ENCODE measurements around the gene GNS. TPM values are rescaled to one million over a fixed set of nuclear protein-coding genes. Genes with fewer than 3 reads are reported as not detected.

GNS gene
- polyA plus RNA-seq, 5 donors, result 60.6 to 104 (median 91.7) TPM

- DNase-seq, result no peak
Observed at GRCh38 chr12:64742416-64742815, 16.8 kb downstream of the GNS start.

DNA sequence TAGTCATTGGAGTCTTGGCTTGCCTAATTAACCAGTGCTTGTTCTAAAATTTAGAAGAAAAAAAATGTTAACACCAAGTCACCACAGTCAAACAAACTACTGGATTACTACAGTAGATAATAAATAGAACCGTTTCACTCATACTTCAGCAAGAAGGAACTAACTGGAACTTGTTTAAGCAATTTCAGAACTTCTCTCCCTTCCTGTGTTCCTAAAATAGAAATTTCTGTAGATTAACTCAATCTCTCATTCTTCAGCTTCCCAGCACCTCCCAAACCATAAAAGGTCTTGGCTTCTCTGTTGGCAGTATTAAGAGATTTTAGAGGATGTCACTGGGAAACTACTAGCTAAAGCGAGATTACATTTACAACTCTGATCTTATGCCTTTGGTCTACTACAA, 18.6 kb downstream of the GNS start:
- no peak for DNase-seq

DNA sequence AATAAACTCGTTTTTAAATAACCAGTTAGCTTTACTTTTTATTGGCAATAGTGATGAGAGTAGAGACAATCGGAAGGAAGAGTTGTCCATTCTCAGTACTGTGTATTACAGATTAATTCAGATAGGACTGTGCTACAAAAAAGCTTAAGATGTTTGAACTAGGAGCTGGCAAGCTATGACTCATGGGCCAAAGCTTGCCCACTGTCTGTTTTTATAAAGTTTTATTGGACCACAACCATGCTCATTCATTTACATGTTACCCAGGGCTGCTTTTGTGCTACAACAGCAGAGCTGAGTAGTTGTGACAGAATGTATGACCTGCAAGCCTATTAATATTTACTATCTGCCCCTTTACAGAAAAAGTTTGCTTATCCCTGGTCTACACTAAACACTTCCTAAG, 19.4 kb downstream of the GNS start:
- no peak for DNase-seq

GRCh38 chr12:64737539-64737938, 21.7 kb downstream of the GNS start:
- no peak for DNase-seq

DNA sequence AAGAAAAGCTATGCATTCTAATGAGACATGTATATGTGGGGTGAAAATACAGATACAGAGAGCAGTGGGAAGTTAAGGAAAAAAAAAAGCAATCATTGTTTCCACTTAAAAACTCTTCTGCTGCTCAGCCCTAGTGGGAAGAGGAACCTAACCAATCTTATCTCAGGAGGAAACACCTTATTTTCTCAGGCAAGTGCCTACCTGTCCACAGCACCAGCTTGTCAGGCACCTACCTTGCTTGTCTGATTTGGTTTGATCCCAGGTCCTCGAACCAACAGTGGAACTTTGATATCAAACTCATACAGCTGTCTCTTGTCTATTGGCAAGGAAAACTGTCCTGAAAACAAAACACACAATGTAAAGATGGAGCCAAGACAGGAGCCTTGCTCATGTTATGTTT, 22.4 kb downstream of the GNS start:
- no peak for DNase-seq

- DNase-seq, result no peak
Observed at GRCh38 chr12:64735442-64735841, 23.8 kb downstream of the GNS start.

DNA sequence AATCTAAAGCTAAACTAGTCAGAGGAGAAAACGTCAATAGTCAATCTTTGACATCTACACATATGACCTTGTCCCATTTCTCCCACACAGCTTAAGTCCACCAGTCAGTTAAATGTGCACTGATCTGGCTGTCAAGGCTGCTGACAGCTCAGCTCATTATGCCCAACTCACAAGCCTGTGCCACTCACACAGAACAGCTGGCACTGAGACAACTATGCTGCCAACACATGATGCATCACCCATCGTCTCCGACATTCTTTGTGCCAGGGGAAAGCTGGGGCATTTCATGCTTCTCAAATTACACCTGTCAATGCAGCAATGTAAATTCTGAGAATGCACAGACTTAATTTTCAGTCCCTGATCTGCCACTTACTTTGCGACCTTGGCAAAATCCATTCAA, 25.3 kb downstream of the GNS start:
- no peak for DNase-seq

GRCh38 chr12:64731683-64732082, 27.5 kb downstream of the GNS start:
- DNase-seq, result no peak

DNA sequence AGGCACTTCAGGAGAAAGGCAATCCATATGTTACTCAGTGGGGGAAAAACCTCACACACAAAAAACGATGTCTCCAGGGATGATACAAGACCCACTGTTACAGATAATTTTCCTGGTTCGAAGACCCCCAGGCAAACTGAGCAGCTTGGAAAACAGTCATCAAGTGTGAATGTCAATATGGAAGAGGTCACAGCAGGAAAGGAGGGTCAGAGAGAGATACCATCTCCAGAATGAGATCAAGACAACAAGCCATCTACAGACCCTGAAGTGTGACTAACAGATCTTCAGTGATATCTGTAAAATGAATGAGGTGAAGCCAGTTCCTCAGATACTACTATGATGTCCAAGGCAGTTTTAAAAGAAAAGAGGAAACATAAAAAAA, 28.6 kb downstream of the GNS start:
- DNase-seq, result no peak

GRCh38 chr12:64729909-64730587, 29.2 kb downstream of the GNS start:
- DNase-seq, result no peak

- DNase-seq, result no peak
Observed at GRCh38 chr12:64724201-64724745, 34.9 kb downstream of the GNS start.

GRCh38 chr12:64723630-64724029, 35.6 kb downstream of the GNS start:
- no peak for DNase-seq

- DNase-seq, result no peak
Observed at GRCh38 chr12:64722835-64723234, 36.4 kb downstream of the GNS start.

GRCh38 chr12:64720884-64721283, 38.3 kb downstream of the GNS start:
- no peak for DNase-seq

- no peak for DNase-seq
Observed at GRCh38 chr12:64718649-64719048, 40.6 kb downstream of the GNS start.

DNA sequence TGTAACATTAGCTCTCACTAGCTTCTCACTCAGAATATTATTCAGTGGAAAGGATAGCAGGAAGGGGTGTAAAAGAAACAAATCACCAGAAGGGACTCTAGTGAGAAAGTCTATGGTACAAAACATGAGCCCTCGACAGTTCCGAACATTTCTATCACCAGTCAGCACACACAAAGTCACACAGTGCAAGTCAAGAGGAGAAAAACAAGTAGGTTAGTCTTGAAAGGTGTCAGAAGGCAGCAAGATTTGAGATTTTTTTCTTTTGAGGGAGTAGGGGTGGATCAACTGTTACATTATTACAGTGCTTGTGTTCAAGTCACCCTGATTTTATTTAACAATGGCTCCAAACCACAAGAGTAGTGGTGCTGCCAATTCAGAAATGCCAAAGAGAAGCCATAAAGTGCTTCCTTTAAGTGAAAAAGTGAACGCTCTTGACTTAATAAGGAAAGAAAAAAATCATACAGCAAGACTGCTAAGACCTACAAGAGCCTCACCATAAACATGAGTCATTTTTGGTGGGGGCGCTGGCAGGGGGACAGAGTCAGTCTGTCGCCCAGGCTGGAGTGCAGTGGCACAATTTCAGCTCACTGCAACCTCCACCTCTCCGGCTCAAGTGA, 42.3 kb downstream of the GNS start:
- no peak for DNase-seq

DNA sequence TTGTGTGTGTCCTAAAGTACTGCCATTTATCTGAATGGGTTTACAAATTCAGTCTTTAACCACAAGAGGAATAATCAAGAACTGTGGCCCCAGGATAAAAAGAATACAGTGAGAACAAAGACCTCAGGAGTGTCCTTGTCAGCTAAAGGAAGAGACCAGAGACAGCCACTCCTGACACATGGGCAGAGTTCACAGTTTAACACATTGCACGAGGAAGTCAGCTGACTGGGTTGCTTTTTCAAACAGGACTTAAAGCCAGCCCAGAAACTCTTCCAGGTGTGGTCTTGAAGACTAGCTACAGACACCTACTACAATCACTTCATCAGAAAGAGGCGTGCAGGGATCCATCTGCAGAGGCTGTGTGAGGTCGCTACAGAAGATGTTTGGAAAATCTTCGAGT, 42.8 kb downstream of the GNS start:
- no peak for DNase-seq

DNA sequence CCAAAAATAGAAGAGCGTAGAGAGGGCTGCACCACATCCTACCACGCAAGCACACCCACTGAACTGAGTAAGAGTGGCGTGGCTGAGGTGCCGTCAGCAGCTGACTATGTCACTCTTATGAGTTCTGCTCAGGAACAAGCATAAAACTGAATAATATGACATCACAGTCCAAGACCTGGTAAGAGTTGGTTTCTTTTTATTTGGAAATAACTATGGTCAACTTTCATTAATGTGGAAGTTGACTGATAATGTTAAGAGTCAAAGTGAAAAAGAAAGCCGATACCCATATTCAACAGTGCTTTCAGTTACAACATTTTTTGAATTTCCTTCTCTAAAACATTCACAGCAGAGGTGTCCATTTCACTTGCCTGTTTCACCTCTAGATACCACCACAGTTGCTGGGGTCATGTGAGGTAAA, 44.6 kb downstream of the GNS start:
- no peak for DNase-seq

DNA sequence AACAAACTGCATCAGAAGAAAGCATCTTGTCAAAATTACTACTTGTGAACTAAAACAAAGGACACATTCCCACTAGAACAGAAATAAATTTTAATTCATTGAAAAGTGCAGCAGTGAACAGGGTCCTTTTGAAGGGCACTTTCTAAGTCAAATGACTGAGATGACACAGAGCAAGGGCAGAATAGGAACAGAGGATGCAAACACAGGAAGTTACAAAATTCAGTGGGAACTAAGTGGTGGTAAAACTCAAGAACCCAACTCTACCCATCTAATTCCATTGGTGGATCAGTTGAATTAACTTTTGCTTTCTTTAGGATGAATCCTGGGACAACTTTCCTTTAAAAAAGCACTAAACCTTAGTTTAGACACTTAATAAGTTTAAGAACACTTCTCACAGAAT, 45.8 kb downstream of the GNS start:
- no peak for DNase-seq

DNA sequence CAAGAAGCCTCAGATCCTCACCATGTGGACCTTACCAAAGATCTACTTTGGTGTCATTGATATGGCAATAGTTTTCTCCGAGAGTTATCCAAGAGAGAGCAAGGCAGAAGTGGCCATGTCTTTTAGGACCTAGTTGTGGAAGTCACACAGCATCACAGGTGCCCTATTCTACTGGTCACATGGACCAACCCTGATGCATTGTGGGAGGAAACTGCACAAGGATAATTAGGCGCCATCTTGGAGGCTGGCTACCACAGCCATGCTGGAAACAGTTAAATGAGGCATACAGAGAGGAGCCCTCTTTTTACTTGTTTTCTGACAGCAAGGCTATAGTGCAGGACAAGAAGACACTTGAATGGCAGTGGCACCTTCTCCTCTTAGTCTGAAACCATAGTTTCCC, 49.8 kb downstream of the GNS start:
- DNase-seq, result no peak

GRCh38 chr12:64707926-64708325, 51.3 kb downstream of the GNS start:
- DNase-seq, result no peak

GRCh38 chr12:64707362-64707761, 51.8 kb downstream of the GNS start:
- DNase-seq, result no peak

- no peak for DNase-seq
Observed at GRCh38 chr12:64706857-64707256, 52.3 kb downstream of the GNS start.

- DNase-seq, result no peak
Observed at GRCh38 chr12:64706306-64706705, 52.9 kb downstream of the GNS start.

Data from right lung (tissue), 5 donors.